GM19395 (cell line): ENCODE results near the gene ARMC2.
"Not testable (repeated sequence)": the region's sequence is repeated elsewhere in the genome, so short reads cannot be mapped to it uniquely, and the experiment has no call there.

Experiments used
- ATAC-seq: cut with Tn5 transposase; IDR thresholded peaks from one replicate; pipeline ENCODE4 v1.9.1; 2021; ENCODE audit warnings: mild to moderate bottlenecking, moderate library complexity; ENCODE audit not compliant: unreplicated experiment

ARMC2 gene

DNA sequence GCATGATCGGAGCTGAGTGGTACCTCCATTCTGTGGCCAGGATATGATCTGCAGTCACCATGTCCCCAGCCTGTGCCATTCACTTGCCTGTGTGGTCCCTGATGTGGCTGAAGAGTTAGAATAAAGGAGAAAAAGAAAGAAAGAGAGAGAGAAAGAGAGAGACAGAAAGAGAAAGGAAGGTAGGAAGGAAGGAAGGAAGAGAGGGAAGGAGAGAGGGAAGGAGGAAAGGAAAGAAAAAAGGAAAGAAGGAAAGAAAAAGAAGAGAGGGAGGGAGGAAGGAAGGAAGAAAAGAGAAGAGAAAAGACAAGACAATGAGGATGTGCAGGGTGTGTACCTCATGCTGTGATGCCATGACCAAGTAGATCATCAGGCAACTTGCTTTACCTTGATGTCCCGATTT is 22.1 kb downstream of the ARMC2 start:
- no peak for ATAC-seq

DNA sequence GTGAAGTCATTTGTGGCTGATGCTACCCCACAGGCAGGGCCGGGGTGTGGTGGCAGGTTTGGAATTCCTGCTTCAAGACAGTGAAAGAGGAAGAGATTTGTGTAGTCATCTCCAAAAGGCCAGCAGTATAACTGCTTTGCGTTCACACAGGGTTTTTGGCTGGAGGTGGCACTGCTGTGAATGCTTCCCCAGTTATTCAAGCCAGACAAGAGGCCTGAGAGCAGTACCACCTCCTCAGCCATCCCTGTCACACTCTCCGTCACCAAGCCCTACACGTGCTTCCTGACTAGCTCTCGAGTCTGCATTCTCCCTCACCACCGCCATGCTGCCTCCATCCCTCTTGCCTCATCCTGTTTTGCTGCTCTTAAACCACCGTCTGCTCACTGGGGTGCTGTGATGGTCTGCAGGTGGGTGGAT is 23.9 kb downstream of the ARMC2 start:
- ATAC-seq: no peak

DNA sequence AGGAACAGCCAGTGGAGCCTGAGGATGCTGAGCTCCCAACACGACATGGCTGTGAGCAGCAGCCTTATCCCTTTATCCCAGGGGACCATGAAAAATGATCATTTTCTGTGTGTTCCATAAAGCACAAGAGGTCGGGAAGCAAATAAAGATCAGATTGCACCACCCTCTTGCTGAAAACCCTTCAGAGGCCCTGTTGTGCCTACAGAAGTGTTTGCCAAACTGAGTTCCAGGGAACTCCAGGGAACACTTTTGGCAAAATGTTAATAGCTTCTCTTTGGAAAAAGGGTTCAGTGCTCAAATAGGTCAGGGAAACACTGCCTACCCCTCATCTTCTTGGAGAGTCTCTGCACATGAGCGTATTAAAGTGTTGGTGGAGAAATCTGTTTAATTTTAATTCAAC is 24.4 kb downstream of the ARMC2 start:
- no peak for ATAC-seq

DNA sequence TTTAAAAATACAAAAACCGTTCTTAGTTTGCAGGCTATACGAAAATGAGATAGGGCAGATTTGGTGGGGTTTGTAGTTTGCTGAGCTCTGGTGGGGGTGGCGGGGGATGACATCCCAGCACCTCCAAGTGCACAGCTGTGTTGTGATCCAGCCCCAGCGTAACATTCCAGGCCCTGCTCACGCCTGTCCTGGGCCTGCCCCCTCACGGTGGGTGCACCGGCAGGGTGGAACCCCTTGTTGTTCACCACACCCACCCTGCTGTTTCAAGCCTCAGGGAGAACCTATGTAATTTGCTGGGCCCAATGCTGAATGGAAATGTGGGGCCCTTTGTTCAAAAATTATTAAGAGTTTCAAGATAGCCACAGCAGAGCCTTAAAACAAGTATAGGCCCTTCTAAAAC is 25.0 kb downstream of the ARMC2 start:
- ATAC-seq: no peak

DNA sequence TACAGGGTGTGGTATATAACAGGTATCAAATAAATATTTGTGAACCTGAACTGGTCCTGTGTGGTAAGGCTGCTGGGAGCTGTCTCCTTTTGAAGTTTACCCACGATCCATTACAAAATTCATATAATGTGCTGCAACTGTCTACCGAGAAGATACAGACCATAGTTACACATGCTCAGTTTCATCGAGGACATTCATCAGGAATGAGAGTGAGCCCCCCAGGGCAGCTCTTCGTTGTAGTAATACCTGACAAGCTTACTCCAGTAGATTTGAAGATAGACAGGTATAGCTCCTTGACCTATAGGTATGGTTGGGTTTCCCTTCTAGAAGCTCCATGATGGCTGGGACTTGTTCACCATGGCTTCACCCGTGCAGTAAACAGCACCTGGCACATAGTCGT is 25.7 kb downstream of the ARMC2 start:
- ATAC-seq: no peak

DNA sequence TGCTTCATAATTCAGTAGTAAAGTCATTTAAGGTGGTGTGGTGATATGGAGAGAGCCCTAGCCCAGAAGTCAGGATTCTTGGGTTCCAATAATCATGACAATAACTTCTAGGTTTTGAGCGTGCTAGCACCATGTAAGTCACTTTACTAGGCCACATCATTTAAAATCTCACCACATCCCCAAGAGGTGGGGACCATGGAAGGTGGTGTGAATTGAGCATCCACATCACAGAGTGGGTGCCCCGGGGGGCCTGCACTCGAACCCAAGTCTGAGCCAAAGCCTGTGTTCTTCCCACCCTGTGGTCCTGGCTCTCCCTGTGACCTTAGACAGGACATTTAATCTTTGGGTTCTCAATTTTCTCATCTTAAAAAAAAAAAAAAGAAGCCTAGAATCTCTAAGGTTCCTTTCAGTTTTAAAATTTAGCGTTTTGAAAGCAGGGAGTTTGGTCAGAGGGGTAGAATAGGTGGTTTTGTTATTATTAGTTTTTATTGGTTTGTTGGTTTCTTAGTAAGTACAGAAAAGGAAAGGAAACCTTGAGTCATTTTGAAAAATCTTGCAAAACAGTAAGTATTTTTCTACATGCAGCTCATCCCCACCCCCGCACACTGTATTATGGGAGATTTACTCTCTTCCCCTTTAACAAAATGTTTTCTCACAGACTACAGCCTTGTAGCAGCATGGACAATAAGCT is 26.4 kb downstream of the ARMC2 start:
- ATAC-seq: peak; percentile 95

DNA sequence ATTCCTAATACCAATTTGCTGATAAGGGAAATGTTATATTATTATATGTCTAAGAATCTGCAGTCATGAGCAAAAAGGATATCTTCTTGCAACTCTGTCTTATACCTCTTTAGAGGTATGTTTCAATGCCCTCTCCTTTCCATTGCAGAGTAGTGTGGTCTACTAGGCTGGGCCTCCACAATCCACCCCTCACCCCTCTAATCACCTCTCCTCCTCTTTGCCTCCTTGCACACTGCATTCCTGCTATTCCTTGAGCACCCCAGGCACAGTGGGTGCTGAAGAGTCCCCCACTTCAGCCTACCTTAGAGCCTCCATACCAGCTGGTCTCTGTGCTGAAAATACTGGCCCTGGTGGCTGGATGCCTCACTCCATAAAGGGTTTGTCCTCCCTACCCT is 26.9 kb downstream of the ARMC2 start:
- ATAC-seq: peak; percentile 43

DNA sequence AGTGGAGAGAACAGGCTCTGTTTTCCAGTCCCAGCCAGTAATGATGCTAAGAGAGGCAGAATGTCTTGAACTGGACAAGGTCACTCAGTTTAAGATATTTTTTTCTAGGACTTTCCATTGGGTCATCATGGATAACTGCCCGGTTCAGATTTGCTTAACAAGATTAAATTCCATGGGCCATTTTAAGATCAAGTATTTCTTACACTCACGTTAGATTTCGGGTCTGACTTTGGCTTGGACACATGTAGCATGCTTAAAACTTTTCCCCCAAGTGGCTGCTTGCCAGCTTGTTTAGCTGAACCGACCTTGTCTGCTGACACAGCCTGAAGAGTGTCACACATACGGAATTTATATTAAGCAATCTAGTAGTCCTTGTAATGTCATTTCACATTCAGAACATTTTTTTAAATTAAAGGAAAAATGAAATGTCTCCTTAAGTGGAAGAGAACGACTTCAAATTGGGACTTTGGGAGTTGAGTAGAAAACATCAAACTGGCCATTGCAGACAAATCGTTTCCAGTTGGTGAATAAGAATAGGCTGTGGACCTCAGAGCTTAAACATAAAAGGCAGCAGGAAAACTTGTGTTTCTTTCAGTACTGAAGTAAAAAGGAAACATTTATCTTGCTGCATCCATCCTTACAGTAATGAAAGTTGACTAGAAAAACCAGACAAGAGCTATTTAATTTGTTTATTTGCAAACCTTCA is 29.0 kb downstream of the ARMC2 start:
- no peak for ATAC-seq

DNA sequence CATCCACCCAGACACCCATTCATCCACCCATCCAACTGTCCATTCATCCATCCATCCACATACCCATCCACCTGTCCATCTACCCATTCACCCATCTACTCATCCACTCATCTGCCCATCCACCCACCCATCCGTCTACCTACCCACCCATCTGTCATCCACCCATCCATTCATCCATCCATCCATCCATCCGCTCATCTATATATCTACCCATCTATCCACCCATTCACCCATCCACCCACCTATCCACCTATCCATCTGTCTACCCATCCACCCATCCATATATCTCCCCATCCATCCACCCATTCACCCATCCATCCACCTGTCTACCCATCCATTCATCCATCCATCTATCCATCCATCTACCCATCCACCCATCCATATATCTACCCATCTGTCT is 30.7 kb downstream of the ARMC2 start:
- ATAC-seq: no peak

DNA sequence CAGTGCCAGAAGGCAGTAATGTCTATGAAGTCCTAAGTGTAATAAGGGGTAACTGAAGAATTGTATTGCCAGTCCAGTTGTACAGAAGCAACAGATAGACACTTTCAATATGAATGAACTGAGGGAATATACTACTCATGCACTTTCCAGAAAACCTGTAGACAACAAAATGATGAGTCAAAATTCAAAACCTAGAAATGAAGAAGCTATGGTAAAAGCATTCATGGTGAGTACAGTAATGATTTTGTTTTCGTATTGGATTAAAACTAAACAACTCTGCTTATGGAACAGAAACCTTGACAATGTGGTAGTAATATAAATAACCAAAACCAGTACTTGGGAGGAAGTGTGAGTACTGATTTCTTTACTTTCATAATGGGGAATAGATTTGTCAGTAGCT is 35.0 kb downstream of the ARMC2 start:
- peak; percentile 95 for ATAC-seq

DNA sequence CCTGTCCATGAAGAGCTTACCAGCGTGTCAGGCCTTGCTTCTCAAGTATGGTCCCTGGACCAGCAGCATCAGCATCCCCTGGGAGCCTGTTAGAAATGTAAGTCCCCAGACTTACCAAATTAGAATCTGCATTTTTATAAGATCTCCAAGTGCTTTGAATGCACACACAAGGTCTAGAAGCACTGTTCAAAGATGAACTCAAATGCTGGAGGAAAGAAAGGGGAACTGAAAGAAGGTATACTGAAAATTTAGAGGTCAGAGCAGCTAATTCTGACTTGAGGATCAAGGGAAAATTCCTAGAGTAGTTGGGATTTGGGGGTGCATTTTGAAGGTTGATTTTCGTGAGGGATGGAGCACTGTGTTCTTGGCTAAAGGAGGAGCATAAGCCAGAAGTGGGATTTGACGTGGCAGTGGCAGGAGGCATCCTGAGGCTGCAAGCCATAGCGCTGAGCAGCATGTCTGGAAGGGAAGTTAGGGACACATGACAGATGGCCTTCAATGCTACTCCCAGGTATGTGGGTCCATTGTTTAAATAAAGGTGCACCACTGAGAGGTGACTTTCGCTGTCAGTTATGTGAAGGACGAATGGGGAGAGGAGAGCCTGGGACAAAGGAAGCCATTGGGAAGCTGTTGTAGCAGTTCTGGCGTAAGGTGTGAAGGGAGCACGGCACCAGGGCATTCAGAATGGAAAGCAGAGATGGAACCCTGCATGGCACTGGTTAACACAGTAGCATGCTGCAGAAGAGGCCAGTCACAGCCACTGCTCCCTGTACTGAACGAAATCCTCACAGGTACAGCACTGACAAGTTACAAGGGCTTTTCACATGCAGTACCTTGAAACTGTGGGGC is 36.2 kb downstream of the ARMC2 start:
- no peak for ATAC-seq

DNA sequence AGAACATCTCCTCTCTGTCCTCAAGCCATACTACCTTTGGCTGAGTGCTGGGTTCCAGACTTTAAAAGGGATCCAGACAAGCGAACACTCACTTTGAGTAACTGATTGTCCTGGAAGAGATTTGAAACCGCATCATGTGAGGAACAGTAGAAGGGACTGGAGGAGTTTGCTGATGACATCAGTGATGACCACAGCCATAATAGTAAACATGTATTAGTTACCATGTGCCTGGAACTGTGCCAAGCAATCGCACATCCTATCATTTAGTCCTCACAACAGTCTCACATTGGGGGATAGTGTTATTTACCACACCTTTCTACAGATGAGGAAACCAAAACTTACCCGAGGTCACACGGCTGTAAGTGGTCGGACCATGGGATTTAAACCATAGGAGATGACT is 39.8 kb downstream of the ARMC2 start:
- no peak for ATAC-seq

DNA sequence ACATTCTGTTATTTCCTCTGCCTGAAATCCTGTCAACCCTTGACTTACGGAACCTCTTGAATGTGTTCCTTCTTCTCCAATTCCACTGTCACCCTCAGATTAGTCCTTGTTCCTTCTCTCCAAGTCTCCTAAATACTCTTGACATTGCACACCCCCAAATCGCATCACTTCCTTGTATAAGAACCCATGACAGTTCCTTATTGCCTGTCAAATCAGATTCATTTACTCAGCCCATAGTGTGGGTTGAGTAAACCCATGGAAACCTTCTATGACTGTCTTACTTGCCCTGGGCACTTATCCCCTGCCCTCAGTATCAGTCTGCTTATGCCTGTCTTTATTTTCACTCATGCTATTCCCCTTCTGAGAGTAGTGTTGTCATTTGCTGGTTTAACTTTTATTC is 40.5 kb downstream of the ARMC2 start:
- ATAC-seq: no peak

DNA sequence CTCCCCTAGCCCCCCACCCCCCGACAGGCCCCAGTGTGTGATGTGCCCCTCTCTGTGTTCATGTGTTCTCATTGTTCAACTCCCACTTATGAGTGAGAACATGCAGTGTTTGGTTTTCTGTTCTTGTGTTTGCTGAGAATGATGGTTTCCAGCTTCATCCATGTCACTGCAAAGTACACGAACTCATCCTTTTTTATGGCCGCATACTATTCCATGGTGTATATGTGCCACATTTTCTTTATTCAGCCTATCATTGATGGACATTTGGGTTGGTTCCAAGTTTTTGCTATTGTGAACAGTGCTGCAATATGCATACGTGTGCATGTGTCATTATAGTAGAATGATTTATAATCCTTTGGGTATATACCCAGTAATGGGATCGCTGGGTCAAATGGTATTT is 42.7 kb downstream of the ARMC2 start:
- not testable (repeated sequence) for ATAC-seq

DNA sequence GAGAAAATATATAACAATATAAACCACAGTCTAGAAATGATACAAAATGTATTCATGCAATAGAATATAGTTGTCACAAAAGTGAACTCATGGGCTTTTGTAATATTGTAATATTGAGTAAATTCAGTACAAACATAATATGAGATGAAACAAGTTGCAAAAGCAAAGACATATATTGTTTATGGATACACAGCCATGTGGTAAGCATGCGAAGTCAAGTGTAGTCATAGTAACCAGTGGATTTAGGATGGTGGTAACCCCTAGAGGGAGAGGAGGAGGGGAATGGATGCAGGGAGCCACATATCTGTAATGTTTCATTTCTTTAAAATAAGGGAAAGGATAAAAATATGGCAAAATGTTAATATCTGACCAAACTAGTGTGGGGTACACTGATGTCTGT is 47.3 kb downstream of the ARMC2 start:
- no peak for ATAC-seq

DNA sequence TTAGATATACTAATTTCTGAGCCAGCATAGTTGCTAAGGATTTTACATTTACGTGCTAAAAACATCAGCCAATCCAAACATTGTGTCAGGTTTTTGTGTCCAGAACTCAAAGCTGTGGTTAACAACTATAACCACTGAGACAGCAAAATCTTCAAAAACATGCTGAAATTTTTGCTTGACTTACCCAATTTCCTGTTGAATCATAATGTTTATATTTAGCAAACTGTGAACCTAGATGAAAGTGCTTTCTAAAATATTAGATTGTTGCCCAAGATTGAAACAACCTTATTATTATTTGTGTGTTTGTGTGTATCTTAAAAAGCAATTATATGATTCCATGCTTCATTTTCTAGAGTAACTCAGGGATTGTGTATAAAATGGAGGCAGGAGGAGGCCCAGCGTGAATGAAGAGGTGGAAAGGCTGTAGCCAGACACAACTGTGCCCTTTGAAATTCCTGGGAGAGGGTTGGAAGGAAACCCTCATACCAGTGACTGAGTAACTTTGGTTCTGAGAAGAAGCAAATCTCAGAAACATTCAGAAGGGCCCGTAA is 48.0 kb downstream of the ARMC2 start:
- ATAC-seq: no peak

DNA sequence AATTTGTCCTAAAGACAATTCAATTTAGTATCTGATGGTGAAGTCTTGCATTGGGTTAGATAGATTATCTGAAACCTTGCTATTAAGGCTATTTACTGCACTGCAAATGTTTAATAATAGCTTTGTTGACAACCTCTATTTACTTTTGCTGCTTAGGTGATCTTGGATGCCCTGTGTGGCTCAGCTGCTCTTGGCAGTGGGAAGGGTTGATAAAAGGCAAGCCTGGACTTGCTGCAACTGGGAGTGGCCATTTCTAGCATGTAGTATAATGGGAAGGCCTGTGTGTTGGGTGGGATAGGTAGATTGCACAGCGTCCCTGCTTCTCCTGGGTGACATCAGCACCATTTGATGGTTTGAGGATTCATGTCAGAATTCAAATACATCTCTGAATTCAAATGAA is 49.1 kb downstream of the ARMC2 start:
- ATAC-seq: no peak

DNA sequence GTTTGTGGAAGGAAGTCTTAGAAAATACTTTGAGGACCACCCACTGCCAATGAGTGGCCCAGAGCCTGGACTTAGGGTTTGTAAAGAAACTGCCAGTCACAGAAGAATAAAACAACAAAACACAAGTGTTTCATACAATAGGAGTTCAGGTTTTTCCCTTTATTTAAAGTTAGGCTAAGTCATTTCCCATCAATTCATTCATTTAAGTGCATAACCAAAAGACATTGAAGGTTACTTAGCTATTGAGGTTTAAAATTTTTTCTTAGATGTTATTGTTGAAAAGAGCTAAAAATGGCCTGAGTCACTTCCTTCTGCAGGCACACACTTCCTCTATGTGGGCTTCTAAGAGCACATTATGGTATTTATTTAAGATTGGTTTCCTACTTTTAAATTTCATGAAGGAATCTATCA is 54.2 kb downstream of the ARMC2 start:
- no peak for ATAC-seq

DNA sequence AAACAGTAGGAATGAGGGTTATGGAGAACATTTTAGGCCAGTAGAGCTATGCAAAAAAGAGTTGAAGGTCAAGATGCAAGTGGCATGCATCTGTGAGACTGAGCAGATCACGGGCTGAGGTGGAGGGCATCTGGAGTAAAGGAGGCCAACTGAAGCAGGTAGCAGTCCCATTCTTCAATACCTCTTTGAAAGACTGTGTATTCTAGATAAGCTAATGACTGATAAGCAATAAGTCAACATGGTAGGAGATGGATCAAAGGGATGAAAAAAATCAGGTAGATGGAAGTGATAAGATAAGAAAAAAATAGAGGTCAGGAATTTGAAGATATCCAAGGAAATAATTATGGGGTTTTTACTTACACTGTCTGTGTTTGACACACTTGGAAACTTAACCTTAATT is 55.6 kb downstream of the ARMC2 start:
- ATAC-seq: no peak

DNA sequence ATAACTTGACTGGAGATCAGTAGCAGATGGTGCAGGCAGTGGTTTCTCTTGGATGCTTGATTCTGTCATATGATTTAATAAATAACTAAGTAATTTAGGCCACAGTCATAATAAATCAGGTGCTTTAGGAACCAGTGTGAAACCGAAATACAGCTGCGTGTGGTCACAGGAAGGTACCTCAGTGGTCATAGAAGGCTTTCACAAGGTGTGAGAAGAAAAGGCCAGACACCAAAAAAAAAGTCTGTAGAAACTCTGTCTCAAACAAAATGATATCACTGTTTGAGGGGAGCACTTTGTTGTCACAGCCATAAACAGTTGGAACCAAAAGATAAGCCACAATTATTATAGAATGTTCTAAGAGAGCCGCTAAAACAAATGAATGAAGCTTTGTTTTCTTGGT is 56.5 kb downstream of the ARMC2 start:
- peak; percentile 99 for ATAC-seq

DNA sequence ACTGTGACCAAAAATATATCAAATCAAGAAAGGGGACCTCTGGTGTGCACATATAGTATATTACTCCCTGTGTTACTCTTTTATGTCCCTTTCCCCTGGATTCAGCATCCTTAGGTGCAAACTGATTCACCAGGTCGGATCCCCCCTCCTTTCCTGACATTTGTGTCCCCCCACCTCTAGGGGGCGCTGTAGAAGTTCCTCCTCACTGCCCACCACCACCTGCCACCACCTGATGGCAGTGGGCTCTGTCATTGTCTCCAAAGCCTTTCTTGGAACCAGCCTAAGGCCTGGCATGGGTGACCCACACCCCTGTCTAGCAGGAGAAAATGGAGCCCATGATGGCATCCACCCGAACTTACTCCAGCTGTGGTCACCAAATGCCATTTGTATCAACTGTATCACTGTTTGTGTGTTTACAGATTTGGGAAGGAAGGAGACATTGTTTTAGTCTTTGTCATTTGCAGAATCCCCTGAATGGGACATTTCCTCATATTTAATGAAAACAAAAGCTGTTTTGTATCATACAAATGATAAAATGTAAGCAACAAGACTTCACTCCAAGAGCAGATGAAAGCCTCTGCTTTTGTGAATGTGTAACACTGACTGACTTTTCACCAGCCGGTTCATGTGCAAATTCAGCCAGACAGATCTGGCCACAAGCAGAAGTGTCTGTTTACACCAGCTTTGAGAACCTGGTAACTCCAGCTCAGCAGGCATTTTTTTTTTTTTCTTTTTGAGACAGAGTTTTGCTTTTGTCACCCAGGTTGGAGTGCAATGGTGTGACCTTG is 66.2 kb downstream of the ARMC2 start:
- no peak for ATAC-seq
